Activated CD4-positive, alpha-beta T cell treated with anti-CD3 and anti-CD28 coated beads, Interleukin-2, amount 10 ng/mL, durations not matched to agents 24 days and 14 days (primary cell): ENCODE measurements around the gene CHRNB4. TPM values are rescaled to one million over a fixed set of nuclear protein-coding genes. Genes with fewer than 3 reads are reported as not detected.

Experiments
- DNase-seq: peaks from one replicate; pipeline ENCODE4 v3.0.0; 2022
- H3K27ac Mint-ChIP-seq: one replicate; pipeline ENCODE4 v1.8.0; 2022; ENCODE audit warnings: mild to moderate bottlenecking, mixed read lengths
- H3K27me3 Mint-ChIP-seq: one replicate; pipeline ENCODE4 v1.8.0; 2022; ENCODE audit warnings: mixed read lengths
- H3K36me3 Mint-ChIP-seq: one replicate; pipeline ENCODE4 v1.8.0; 2022; ENCODE audit warnings: low read depth, mild to moderate bottlenecking, mixed read lengths
- H3K4me1 Mint-ChIP-seq: one replicate; pipeline ENCODE4 v1.8.0; 2021; ENCODE audit warnings: mixed read lengths
- H3K4me3 Mint-ChIP-seq: one replicate; pipeline ENCODE4 v1.8.0; 2022; ENCODE audit warnings: mild to moderate bottlenecking, moderate library complexity, mixed read lengths
- H3K9me3 Mint-ChIP-seq: one replicate; pipeline ENCODE4 v1.8.0; 2021; ENCODE audit warnings: mixed read lengths
- intact Hi-C: fragments of 100-400 bp; cut with micrococcal nuclease; formaldehyde crosslinking; loops from one replicate; pipeline ENCODE4 v1.15.1; 2023
- total RNA-seq: library from RNA; stranded (reverse); gene quantifications from 2 replicates; pipeline ENCODE4 v1.2.3, GENCODE V29; 2022

Gene CHRNB4
- total RNA-seq, 1 donor from 2014 or later: not detected

DNA sequence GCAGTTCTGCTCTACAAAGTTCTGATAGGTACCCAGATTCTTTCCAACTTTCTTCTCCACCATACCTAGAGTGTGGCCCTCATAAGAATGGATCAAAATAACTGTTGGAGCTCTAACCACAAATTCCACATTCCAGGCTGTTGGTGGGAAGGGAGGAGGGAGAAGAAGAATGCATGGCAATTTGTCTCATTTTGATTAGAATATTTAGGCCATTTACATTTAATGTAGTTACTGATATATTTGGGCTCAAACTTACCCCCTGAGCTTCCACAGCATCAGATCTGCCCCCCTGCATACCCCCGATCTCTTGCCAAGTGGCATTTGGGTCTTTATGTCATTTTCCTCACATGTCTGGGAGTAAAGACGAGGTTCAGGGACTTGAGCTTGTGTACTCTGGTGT, 7.7 kb downstream of the CHRNB4 start:
- DNase-seq: no peak
- no peaks in the 10 kb centered on the region for H3K4me1 Mint-ChIP-seq

DNA sequence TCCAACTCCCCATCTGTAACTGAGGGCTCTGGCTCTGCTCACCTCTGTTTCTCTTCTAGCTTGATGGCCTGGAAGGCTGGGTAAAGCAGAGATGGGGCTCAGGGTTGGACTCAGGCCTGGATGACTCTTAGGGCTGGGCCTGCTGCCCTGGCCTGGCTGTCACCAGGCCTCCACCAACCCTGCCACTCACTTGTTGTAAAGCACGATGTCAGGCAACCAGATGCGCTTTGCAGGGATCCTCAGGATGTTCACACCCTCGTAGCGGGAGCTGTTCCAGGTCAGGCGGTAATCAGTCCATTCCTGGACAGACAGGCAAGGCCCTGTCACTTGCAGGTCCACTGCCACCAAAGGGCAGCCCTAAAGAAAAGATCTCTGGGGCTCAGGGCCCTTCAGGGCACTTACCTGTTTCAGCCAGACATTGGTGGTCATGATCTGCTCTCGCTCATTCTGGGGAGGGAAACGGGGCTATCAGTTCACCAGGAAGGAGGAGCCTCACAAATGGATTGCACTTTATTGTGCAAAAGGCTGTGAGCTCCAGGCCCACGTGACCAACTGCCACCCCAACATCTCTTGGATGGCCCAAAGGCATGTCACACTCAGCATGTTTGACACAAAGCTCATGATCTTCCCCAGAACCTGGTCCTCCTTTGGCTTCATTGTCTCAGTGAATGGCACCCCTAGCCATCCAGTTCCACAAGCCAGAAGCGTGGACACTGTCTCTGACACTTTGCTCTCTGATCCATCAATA, 9.9 kb downstream of the CHRNB4 start:
- no peaks in the 10 kb centered on the region for H3K9me3 Mint-ChIP-seq
- intact Hi-C loops: no loop called here

More for the DNA sequence above, 7.7 kb downstream of the CHRNB4 start:
- Mint-ChIP-seq H3K27ac (no peak overlapping the region), H3K9me3 (no peaks in the 10 kb centered on the region), H3K4me3 (no peak overlapping the region), H3K36me3 (no peaks in the 10 kb centered on the region), H3K27me3 (peaks cover 5% of the 10 kb centered on the region)
- intact Hi-C loops: no loop called here

DNA sequence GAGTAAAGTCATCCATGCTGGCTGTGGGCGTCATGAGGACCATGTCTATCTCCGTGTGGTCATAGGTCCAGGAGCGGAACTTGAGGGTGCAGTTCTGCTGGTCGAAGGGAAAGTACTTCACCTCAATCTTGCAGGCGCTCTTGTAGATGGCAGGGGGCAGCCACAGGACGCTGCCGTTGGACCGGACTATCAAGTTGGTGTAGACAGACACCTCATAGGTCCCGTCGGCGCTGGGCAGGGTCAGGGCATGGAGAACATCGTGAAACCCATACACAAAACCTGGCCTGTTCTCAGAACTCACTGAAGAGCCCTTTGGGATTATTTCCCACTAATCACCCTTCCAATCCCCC, 11.3 kb downstream of the CHRNB4 start:
- no peaks in the 10 kb centered on the region for H3K9me3 Mint-ChIP-seq
- H3K4me1 Mint-ChIP-seq: no peaks in the 10 kb centered on the region
- no peaks in the 10 kb centered on the region for H3K36me3 Mint-ChIP-seq
- DNase-seq: no peak
- no peak overlapping the region for H3K4me3 Mint-ChIP-seq
- no peak overlapping the region for H3K27ac Mint-ChIP-seq
- peaks cover 11% of the 10 kb centered on the region for H3K27me3 Mint-ChIP-seq
- intact Hi-C loops: no loop called here

More for the DNA sequence above, 9.9 kb downstream of the CHRNB4 start:
- Mint-ChIP-seq H3K4me1 (no peaks in the 10 kb centered on the region), H3K4me3 (no peak overlapping the region), H3K36me3 (no peaks in the 10 kb centered on the region), H3K27ac (no peak overlapping the region), H3K27me3 (peaks cover 11% of the 10 kb centered on the region)
- DNase-seq: no peak

DNA sequence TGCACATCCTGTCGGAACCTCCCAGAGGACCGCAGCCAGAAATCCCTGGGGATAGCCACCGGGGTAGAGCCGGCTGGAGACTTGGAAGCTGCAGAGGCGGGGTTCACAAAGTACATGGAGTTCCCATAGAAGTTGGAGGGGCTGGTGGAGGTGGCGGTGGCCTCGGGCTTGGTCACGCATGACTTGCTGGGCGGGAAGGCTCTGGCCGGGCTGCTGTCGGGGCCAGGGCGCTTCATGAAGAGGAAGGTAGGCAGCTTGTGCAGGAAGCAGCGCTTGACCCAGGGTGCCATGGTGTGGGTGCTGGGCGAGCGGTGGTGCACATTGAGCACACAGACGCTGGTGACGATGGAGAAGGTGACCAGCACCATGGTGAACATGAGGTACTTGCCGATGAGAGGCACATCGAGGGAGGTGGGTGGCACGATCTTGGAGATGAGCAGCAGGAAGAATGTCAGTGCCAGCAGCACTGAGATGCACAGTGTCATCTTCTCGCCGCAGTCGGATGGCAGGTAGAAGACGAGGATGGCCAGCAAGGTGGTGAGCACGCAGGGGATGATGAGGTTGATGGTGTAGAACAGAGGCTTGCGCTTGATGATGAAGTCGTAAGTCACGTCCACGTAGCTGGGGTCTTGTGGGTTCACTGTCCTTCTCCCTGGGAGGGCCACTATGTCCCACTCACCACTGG, 11.8 kb downstream of the CHRNB4 start:
- Mint-ChIP-seq H3K4me1 (no peaks in the 10 kb centered on the region), H3K4me3 (no peak overlapping the region), H3K9me3 (no peaks in the 10 kb centered on the region), H3K36me3 (no peaks in the 10 kb centered on the region), H3K27me3 (peaks cover 12% of the 10 kb centered on the region), H3K27ac (no peak overlapping the region)
- intact Hi-C loops: no loop called here
- no peak for DNase-seq

DNA sequence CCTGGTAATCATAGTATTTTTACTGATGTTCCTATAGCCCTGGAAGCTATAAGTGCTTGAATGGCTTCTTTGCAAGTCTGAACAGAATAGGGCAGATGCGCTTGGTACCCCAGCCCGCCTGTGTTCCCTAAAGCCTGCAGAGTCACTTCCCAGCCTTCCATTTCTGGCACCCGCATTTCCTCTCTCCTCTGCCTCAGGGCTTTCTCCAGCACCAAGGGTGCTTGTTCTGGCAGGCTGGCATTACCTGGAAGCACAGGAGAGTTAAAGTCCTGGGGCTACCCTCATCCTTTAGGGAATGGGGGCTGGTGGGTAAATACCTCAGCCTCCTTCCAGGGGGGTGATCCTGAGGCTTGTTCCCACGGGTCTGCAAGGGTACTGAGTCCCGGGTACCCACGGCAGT, 12.8 kb downstream of the CHRNB4 start:
- intact Hi-C loops: no loop called here
- no peak for DNase-seq
- Mint-ChIP-seq H3K27me3 (peaks cover 17% of the 10 kb centered on the region), H3K4me3 (no peak overlapping the region), H3K36me3 (no peaks in the 10 kb centered on the region), H3K27ac (no peak overlapping the region), H3K9me3 (no peaks in the 10 kb centered on the region), H3K4me1 (no peaks in the 10 kb centered on the region)

DNA sequence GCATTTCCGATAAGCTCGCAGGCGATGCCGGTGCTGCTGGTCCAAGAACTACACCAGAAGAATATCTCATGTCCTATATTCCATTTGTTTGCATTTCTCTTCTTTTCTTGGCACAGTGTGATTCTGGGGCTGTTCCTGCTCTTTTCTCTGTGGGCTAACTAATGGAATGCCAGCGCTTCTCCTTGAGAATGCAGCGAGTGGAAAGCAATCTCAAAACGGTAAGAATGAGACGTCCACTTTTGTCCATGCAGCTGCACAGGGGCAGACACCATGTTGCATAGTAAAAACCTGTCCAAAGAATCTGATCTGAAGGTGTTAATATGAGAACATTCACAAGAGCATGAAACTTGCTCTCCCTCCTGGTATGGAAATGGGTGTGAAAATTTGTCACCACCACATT, 13.7 kb downstream of the CHRNB4 start:
- intact Hi-C loops: no loop called here
- H3K27ac Mint-ChIP-seq: no peak overlapping the region
- no peaks in the 10 kb centered on the region for H3K36me3 Mint-ChIP-seq
- DNase-seq: no peak
- no peak overlapping the region for H3K4me3 Mint-ChIP-seq
- peaks cover 24% of the 10 kb centered on the region for H3K27me3 Mint-ChIP-seq
- H3K9me3 Mint-ChIP-seq: no peaks in the 10 kb centered on the region
- no peaks in the 10 kb centered on the region for H3K4me1 Mint-ChIP-seq

DNA sequence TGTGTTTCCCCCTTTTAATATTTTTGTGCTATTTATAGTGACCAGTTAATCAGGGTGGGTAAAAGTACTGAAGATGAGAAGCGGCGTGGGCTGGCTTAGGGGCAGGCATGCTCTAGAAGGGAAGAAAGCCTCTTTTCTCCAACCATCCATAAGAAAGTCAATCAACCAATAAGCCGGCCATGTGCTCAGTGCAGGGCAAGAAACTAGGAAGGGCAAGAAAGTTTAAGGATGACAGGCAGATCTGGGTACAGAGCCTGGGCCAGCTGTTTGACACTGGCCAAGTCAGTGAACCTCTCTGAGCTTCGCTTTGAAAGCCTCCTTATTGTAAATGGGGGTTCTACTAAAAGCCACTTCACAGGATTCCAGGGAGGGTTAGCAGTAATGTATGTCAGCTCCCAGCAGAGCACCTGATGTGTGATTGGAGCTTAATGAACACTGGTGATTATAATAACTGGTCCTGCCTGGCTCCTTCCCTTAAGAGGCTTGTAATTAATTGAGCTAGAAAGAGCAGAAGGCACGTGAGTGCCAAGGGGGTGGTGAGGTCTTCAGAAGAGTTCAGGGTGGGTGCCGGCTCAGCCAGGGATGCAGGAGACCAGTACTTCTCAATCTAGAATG, 14.5 kb downstream of the CHRNB4 start:
- no peak overlapping the region for H3K4me3 Mint-ChIP-seq
- H3K9me3 Mint-ChIP-seq: no peaks in the 10 kb centered on the region
- intact Hi-C loops: no loop called here
- H3K36me3 Mint-ChIP-seq: no peaks in the 10 kb centered on the region
- DNase-seq: no peak
- no peak overlapping the region for H3K27ac Mint-ChIP-seq
- H3K4me1 Mint-ChIP-seq: peaks cover 2% of the 10 kb centered on the region
- peaks cover 32% of the 10 kb centered on the region for H3K27me3 Mint-ChIP-seq

DNA sequence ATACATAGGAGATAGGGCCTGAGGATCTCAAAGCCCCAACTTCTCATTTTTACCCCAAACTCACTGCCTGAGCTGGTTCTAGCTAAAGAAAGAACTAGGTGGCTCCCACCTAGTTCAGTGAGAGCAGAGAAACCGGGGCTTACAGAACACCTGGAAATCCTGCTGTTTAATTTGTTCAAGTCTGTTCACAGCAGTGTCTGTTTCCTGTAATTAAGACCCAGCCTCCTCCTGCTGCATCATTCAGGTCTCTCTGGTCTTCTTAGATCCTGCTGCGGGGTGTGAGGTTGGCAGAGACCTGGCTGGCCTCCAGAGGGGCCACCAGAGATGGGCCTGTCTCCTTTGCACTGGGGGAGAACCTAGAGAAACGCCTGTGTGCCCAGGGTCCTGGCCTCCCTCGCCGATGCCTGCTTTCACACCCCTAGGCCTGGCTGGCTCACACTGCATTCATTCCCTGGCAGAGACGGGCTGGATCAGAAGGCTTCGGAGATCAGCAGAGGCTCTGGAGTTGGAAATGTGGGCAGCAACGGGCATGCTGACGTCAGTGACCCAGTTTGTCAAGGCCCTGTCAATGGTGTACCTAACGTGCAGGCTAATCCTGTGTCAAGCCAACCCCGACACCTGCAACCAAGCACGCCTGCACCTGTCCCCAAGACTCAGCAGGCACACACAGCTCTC, 15.3 kb downstream of the CHRNB4 start:
- intact Hi-C loops: no loop called here
- Mint-ChIP-seq H3K4me3 (no peak overlapping the region), H3K27ac (no peak overlapping the region), H3K27me3 (peaks cover 37% of the 10 kb centered on the region), H3K9me3 (no peaks in the 10 kb centered on the region), H3K36me3 (no peaks in the 10 kb centered on the region), H3K4me1 (peaks cover 2% of the 10 kb centered on the region)
- DNase-seq: no peak

DNA sequence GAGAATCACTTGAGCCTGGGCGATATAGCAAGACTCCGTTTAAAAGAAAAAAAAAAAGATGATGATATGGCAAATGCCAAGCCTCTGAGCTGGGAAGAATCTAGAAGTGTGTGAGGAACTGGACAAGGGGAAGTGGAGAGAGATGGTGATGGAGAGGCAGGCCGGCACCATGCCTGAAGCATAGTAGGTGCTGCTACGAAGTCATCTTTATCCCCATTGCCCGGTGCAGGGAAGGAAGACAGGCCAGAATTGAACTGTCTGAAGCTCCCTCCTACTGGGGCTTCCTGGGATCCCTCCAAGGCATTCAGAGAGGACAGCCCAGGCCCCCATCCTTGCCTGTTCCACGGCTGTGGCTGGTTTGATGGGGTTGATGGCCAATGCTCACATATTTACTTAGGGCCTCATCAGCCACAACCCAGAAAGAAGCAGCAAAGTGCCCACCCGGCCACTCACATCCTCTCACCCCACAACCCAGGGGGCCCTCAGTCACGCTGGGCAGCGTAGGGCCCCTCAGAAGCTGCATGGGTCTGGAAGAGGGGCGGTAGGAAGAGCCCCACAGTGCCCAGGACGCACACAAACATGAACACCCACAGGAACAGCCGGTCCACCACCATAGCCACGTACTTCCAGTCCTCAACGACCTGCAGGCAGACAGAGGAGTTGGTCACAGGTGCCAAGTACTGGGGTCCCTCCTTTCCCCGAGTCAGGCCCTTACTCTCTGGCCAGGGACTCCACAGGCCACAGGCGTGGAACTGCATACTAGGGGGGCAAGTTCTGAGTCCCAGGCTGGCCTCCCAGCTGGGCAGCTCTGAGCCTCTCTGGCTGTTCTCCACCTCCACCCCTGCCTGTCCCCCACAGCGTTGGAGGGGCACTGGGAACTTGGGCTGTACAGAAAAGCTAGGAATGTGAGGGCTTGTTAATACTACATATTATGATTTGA, 16.1 kb downstream of the CHRNB4 start:
- intact Hi-C loops: no loop called here
- Mint-ChIP-seq H3K36me3 (no peaks in the 10 kb centered on the region), H3K9me3 (no peaks in the 10 kb centered on the region)

DNA sequence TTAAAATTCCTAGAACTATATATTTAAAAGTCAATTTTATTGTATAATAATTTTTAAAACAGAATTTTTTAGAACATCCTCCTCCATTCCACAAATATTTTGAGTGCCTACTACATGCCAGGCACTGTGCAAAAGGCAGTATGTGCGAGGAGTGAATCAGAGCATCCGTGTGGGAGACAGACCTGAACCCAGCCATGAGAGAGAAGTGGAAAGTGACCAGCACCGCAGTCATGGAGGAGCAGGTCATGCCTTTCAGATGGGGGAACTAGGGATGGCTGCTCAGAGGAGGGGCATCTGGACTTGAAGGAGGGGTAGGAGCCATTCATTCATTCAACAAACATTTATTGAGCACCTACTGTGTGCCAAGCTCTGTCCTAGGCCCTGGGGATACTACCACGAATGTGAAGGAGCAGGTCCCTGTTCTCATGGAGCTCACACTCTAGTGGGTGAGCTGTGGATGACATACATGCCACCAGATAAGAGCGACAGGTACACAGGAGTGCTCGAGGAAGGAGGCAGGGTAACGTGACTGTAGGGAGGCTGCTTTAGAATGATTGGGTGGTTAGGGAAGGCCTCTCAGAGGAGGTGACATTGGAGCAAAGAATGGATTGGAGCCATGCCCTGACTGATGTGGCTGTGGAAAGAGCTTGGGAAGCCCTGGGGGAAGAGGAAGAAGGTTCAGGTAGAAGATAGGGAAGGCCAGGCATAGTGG, 17.1 kb downstream of the CHRNB4 start:
- H3K4me3 Mint-ChIP-seq: no peak overlapping the region
- H3K9me3 Mint-ChIP-seq: no peaks in the 10 kb centered on the region
- H3K4me1 Mint-ChIP-seq: peaks cover 2% of the 10 kb centered on the region
- H3K27ac Mint-ChIP-seq: no peak overlapping the region
- no peak for DNase-seq
- intact Hi-C loops: no loop called here
- peaks cover 49% of the 10 kb centered on the region for H3K27me3 Mint-ChIP-seq
- H3K36me3 Mint-ChIP-seq: no peaks in the 10 kb centered on the region

More for the DNA sequence above, 16.1 kb downstream of the CHRNB4 start:
- no peak overlapping the region for H3K4me3 Mint-ChIP-seq
- no peak overlapping the region for H3K27ac Mint-ChIP-seq
- no peak for DNase-seq
- H3K27me3 Mint-ChIP-seq: peaks cover 39% of the 10 kb centered on the region
- peaks cover 2% of the 10 kb centered on the region for H3K4me1 Mint-ChIP-seq

DNA sequence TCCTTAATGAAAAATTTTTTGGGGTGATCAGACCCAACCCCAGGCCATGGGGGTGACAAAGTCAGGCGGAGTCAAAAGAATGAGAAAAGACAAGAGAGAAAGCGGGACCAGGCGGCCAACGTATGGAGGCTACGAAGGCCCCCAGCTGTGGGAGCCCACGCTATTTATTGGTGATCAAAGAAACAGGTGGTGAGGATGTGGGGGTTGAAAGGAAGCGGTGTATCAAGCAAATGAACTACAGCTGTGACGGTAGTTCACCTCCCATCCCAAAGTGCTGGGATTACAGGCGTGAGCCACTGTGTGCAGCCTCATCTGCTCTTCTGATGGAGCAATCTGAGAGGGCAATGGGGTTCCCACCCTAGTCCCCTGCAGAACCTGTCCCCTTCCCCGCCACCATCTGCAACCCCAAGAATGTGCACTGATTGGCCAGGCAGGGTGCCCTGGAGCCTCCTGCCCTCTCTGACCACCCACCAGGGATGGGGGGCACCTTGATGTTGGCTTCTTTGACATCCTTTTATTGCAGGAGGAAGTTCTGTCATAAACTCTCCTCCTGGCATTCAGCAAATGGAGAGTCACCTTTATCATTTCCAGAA, 19.1 kb downstream of the CHRNB4 start:
- Mint-ChIP-seq H3K27me3 (peaks cover 51% of the 10 kb centered on the region), H3K4me3 (no peak overlapping the region), H3K9me3 (no peaks in the 10 kb centered on the region), H3K36me3 (no peaks in the 10 kb centered on the region), H3K27ac (no peak overlapping the region), H3K4me1 (peaks cover 2% of the 10 kb centered on the region)
- DNase-seq: no peak
- intact Hi-C loops: no loop called here

DNA sequence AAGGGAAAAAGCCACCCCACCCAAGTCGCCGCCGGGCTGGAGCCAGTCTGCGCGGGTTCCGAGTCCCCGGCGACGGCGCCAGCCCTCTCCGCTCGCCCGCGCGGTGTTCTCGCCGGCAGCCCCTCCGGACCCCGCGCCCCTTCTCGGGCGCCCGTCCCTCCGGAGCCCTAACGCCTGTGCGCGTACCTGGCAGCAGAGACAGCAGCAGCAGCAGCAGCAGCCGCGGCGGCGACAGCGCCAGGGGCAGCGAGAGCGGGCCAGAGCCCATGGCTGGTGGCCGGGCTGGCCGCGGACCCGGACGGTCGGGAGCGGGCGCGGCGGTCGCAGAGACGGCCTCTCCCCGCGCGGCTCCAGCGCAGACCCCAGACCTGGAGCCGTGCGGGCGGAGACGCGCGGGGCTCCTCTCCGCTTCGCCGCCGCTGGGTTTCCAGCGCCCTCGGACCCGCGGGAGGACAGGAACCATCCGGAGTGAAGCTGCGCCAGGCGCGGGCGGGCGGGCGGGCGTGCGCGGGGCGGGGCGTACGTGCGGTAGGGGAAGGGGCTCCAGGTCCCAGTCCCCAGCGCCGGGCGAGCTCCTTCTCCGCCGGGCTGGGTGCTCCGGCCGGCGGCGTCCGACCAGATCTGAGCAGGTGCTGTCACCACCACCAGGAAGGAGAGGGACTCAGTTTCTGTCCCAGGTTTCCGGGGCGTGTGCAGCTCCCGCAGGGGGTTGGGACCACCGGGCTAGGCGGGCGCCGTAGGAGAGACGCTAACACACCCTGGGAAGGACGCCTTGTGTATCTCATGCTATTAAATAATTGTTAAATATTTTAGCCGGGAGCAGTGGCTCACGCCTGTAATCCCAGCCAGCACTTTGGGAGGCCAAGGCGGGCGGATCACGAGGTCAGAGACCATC, 20.2 kb downstream of the CHRNB4 start, which contains the start of gene CHRNA3:
CHRNA3 (minus strand) TSS at position 470 of the 895 bp plus-strand sequence; CDS start at position 268, 202 bp downstream.
- Mint-ChIP-seq H3K4me3 (peak within 1 kb of the TSS; percentile 32), H3K9me3 (no peaks in the 10 kb centered on the region)

More for the DNA sequence above, 20.2 kb downstream of the CHRNB4 start, which contains the start of gene CHRNA3:
- intact Hi-C loops: no loop called here
- H3K36me3 Mint-ChIP-seq: no peaks in the 10 kb centered on the region
- peaks cover 2% of the 10 kb centered on the region for H3K4me1 Mint-ChIP-seq
- peaks cover 44% of the 10 kb centered on the region for H3K27me3 Mint-ChIP-seq
- no peak within 1 kb of the TSS for H3K27ac Mint-ChIP-seq
- no peak for DNase-seq
